ENCODE results near the gene PHF2. TPM values are rescaled to one million over a fixed set of nuclear protein-coding genes. Genes with fewer than 3 reads are reported as not detected.

The PHF2 gene
- total and polyA plus RNA-seq, 2 of the 8 experiments (the other 6 are each of a cell fraction or from before 2014, with no cell fraction given): 3.4 to 9.4 TPM

- peaks cover 0 to 2% of the 10 kb centered on the region in 2 experiments for H4K20me1 ChIP-seq (replicated peaks in 1 of 2; ENCODE audit: control insufficient read depth in 1 of 2, insufficient read depth in 2 of 2, low read length in 2 of 2)
- no peaks in the 10 kb centered on the region for H3K27me3 ChIP-seq (replicated peaks in 1 of 4; ENCODE audit: control insufficient read depth in 3 of 4, extremely low read depth in 1 of 4, insufficient read depth in 3 of 4, low read length in 3 of 4)
- H3K79me1 ChIP-seq (ENCODE audit: low read depth, low read length): no peaks in the 10 kb centered on the region
- no peaks in the 10 kb centered on the region for H3K79me2 ChIP-seq (ENCODE audit: control insufficient read depth in 1 of 2, insufficient read depth in 2 of 2, low read length in 2 of 2)
- H2BK20ac ChIP-seq (ENCODE audit: low read length): no peak overlapping the region
- no peak overlapping the region for H2AK5ac ChIP-seq (ENCODE audit: low read depth, low read length)
- no peak overlapping the region for H3K23ac ChIP-seq (ENCODE audit: insufficient read length)
- no peak overlapping the region for H3K9ac ChIP-seq (replicated peaks in 1 of 4; ENCODE audit: extremely low read depth in 1 of 4, low read depth in 3 of 4, low read length in 3 of 4)
- no peak overlapping the region for H3K4me3 ChIP-seq (ENCODE audit: extremely low read depth in 1 of 4, insufficient read depth in 2 of 4, low read depth in 3 of 4, low read length in 4 of 4)
- H3K18ac ChIP-seq (ENCODE audit: extremely low read depth, low read length): no peak overlapping the region
- CTCF ChIA-PET (ENCODE audit: partially characterized antibody): interaction anchor here (0.7 to 2.0 kb wide), 8 partner anchors 8 to 294 kb away, joined by 3 to 7 read pairs (median 4); no protein-coding TSS in a partner anchor
- POLR2A ChIA-PET (ENCODE audit: partially characterized antibody): no interaction called here
- no peak for FAIRE-seq
- H3K27ac ChIP-seq (ENCODE audit: low read depth, low read length): no peak overlapping the region
- H4K91ac ChIP-seq (replicated peaks; ENCODE audit: insufficient read length, low read length): no peak overlapping the region
- no peak overlapping the region for H2BK12ac ChIP-seq (ENCODE audit: low read depth, low read length)
- no peak overlapping the region for H2BK120ac ChIP-seq (replicated peaks; ENCODE audit: low read depth, low read length)
- no peak overlapping the region for H2AFZ ChIP-seq (ENCODE audit: low read length)
- no peak overlapping the region for H3K4me2 ChIP-seq (ENCODE audit: insufficient read depth in 1 of 2, low read depth in 2 of 2, low read length in 2 of 2)
- no peak overlapping the region for H3K14ac ChIP-seq (ENCODE audit: insufficient read length)
- H4K5ac ChIP-seq (ENCODE audit: insufficient read length, low read depth, low read length): no peak overlapping the region
- no peak overlapping the region for H2BK5ac ChIP-seq (ENCODE audit: low read depth, low read length)
- 88% methylated on average over 8 of the region's 8 CpGs; no CpG with 5 or more reads in 1 of the 2 experiments for WGBS, 2 experiments (ENCODE audit: extremely low coverage in 1 of 2, insufficient coverage in 1 of 2, insufficient read length in 1 of 2, insufficient replicate concordance in 2 of 2, low coverage in 1 of 2, low lambda C conversion rate in 2 of 2, missing lambda C conversion rate in 1 of 2)
- DNase-seq (ENCODE audit: low read depth in 1 of 2, low spot score in 2 of 2): no peak
- H4K8ac ChIP-seq (ENCODE audit: extremely low read depth, insufficient read depth, low read length): no peak overlapping the region
- no peak overlapping the region for H3K56ac ChIP-seq (replicated peaks; ENCODE audit: insufficient read length, low read depth, low read length)
- no peaks in the 10 kb centered on the region for H3K9me3 ChIP-seq (ENCODE audit: insufficient read depth in 2 of 2, low read depth in 1 of 2, low read length in 1 of 2)
- H3K4ac ChIP-seq (replicated peaks; ENCODE audit: insufficient read length, low read depth, low read length): no peak overlapping the region
- no peaks in the 10 kb centered on the region; the same call in 1 of the 2 replicates for H3K23me2 ChIP-seq (ENCODE audit: low read depth, low read length)
- no peak overlapping the region for H2BK15ac ChIP-seq (ENCODE audit: low read length)
- H3K36me3 ChIP-seq (ENCODE audit: control insufficient read depth in 2 of 4, insufficient read depth in 4 of 4, low read length in 3 of 4): no peaks in the 10 kb centered on the region
- H3K4me1 ChIP-seq (replicated peaks in 1 of 4; ENCODE audit: control insufficient read depth in 3 of 4, insufficient read depth in 4 of 4, low read length in 3 of 4): no peaks in the 10 kb centered on the region
- TF ChIP-seq ASH2L (IDR thresholded peaks at IDR 0.05; ENCODE audit: low read length): no peak
- TF ChIP-seq JUN (IDR thresholded peaks at IDR 0.05; ENCODE audit: low read depth, low read length): no peak
- no peak for TF ChIP-seq RBBP5 (IDR thresholded peaks at IDR 0.05; ENCODE audit: borderline replicate concordance, low read depth, low read length)
- TF ChIP-seq TCF12 (IDR thresholded peaks at IDR 0.05; ENCODE audit: low read depth, low read length): no peak
- no peak for TF ChIP-seq KDM4A (IDR thresholded peaks at IDR 0.05; ENCODE audit: low read depth, low read length, severe bottlenecking)
- no peak for TF ChIP-seq RFX5 (IDR thresholded peaks at IDR 0.05; ENCODE audit: borderline replicate concordance, low read depth, low read length)
- no peak for TF ChIP-seq ZNF274 (IDR thresholded peaks at IDR 0.05; ENCODE audit: borderline replicate concordance, extremely low read depth, low read length)
- no peak for TF ChIP-seq HDAC6 (IDR thresholded peaks at IDR 0.05; ENCODE audit: low read depth, low read length)
- no peak for TF ChIP-seq RAD21 (IDR thresholded peaks at IDR 0.05 in 1 of 2, conservative IDR thresholded peaks at IDR 0.05 in 1 of 2; ENCODE audit: low read depth in 2 of 2, low read length in 2 of 2)
- no peak for TF ChIP-seq KDM1A (IDR thresholded peaks at IDR 0.05; ENCODE audit: borderline replicate concordance, low read length)
- no peak for TF ChIP-seq TAF1 (IDR thresholded peaks at IDR 0.05; ENCODE audit: low read depth, low read length)
- no peak for TF ChIP-seq CBX5 (IDR thresholded peaks at IDR 0.05; ENCODE audit: low read depth, low read length)
- TF ChIP-seq CEBPB (IDR thresholded peaks at IDR 0.05; ENCODE audit: low read depth, low read length): no peak
Measured at GRCh38 chr9:93708289-93708986, 132.1 kb downstream of the PHF2 start.

Measured in H1 (cell line).